Nephron (organoid): Measurements from ENCODE around the gene PLCD1.

Experiments
- H3K27ac Mint-ChIP-seq, 3 experiments: 2 replicates each; pipeline ENCODE4 v1.8.0; 2020; ENCODE audit warnings: mixed read lengths in 3 of 3, mild to moderate bottlenecking in 2 of 3, moderate library complexity in 1 of 3
- H3K27me3 Mint-ChIP-seq: 2 replicates; pipeline ENCODE4 v1.8.0; 2021; ENCODE audit warnings: low read depth, mild to moderate bottlenecking, moderate library complexity, mixed read lengths
- H3K36me3 Mint-ChIP-seq: 2 replicates; pipeline ENCODE4 v1.8.0; 2020; ENCODE audit warnings: low read depth, mixed read lengths
- H3K4me1 Mint-ChIP-seq: 2 replicates; pipeline ENCODE4 v1.8.0; 2020; ENCODE audit warnings: mixed read lengths
- H3K4me3 Mint-ChIP-seq, 3 experiments: 2 replicates each; pipeline ENCODE4 v1.8.0; 2020; ENCODE audit warnings: mild to moderate bottlenecking in 3 of 3, mixed read lengths in 3 of 3, moderate library complexity in 2 of 3
- H3K9me3 Mint-ChIP-seq: 2 replicates; pipeline ENCODE4 v1.8.0; 2020; ENCODE audit warnings: mixed read lengths
- TF ChIP-seq, protein P1 (sequence below), 3 experiments: fragments of 200-600 bp; sonication (generic); IDR thresholded peaks; one replicate each; pipeline ENCODE4 v1.5.0; 2021; ENCODE audit warnings: antibody characterized with exemption in 3 of 3; ENCODE audit not compliant: unreplicated experiment in 3 of 3

The PLCD1 gene

DNA sequence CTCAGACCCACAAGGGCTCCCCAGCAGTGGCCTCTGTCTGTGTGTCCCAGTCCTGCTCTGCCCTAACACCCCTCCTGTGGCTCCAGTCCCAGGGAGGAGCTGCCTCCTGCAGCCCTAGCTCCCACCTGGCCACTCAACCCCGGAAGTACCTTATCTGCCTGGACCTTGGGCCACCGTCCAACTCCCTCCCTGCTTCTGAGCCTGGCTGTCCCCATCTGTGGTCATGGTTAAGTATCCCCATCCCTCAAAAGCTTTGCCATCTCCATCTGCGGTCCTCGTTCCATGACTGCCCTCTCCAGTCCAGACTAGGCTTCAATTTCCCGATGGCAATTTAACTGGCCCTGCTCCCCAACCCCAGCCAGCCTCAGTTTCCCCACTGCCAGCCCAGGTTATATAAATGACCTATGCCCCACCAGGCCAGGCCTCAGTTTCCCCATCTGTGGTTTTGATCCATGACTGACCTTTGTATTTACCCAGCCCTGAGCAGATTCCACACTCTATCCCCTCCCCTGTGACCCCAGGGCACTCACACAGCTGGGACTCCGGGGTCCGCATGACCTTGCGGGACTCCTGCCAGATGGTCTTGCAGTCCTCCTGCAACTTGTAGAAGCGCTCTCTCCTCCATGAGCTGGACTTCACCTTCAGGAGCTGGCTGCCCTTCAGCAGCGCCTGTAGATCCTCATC, 9.6 kb downstream of the PLCD1 start:
- Mint-ChIP-seq H3K4me1 (peaks cover 5% of the 10 kb centered on the region), H3K9me3 (no peaks in the 10 kb centered on the region), H3K4me3 (no peak overlapping the region), H3K27me3 (no peaks in the 10 kb centered on the region), H3K27ac (no peak overlapping the region), H3K36me3 (peaks cover 26% of the 10 kb centered on the region)
- TF ChIP-seq, protein P1, sequence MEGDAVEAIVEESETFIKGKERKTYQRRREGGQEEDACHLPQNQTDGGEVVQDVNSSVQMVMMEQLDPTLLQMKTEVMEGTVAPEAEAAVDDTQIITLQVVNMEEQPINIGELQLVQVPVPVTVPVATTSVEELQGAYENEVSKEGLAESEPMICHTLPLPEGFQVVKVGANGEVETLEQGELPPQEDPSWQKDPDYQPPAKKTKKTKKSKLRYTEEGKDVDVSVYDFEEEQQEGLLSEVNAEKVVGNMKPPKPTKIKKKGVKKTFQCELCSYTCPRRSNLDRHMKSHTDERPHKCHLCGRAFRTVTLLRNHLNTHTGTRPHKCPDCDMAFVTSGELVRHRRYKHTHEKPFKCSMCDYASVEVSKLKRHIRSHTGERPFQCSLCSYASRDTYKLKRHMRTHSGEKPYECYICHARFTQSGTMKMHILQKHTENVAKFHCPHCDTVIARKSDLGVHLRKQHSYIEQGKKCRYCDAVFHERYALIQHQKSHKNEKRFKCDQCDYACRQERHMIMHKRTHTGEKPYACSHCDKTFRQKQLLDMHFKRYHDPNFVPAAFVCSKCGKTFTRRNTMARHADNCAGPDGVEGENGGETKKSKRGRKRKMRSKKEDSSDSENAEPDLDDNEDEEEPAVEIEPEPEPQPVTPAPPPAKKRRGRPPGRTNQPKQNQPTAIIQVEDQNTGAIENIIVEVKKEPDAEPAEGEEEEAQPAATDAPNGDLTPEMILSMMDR (IDR thresholded peaks at IDR 0.05; ENCODE audit: unreplicated experiment in 3 of 3), result no peak

DNA sequence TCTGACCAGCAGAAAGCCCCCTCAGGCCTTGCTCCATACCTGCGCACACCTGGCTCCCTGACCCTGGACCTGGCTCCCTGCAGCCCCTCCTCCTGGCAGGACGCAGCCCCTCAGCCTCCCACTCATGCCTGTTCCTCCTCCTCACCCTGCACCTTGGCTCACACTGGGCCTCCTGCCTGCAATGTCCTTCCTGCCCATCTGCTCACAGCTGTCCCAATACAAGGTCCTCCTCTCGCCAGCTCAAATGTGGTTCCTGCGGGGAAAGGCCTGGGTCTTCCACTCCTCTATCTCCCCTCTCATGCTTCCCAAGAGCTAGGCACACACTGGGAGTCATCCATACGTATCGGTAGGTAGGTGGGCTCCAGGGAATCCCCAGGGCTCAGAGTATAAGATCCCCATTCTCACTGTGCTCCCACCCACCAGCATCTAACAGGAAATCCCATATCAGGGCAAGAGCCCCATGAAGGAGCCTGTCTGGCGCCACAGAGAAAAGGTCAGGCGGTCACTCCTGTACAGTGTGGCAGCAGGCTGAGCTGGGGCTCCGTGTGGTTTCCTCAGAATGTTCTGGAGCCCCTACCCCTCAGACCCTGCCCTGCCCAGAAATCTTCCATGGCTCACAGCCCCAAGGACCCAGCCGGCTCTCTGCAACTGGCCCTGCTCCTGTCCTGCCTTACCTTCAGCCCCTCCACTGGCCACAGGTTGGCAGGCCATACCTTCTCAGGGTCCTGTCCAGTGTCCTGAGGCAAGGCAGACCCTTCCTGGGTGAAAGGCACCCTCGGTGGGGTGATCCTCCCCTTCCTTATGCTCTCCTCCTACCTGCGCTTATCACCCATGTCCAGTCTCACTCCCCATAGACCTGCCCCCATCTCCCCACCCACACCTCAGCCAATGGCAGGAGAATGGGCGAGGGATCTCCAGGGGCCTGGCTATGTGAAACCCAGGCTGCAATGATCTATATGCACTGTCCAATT, 10.9 kb downstream of the PLCD1 start:
- TF ChIP-seq, protein P1 (IDR thresholded peaks at IDR 0.05; ENCODE audit: unreplicated experiment in 3 of 3), result no peak
- Mint-ChIP-seq H3K4me1 (peaks cover 1% of the 10 kb centered on the region), H3K9me3 (no peaks in the 10 kb centered on the region), H3K4me3 (no peak overlapping the region), H3K27ac (peak overlapping the region in 1 of 3 experiments; percentile 4), H3K36me3 (peaks cover 37% of the 10 kb centered on the region), H3K27me3 (no peaks in the 10 kb centered on the region)

DNA sequence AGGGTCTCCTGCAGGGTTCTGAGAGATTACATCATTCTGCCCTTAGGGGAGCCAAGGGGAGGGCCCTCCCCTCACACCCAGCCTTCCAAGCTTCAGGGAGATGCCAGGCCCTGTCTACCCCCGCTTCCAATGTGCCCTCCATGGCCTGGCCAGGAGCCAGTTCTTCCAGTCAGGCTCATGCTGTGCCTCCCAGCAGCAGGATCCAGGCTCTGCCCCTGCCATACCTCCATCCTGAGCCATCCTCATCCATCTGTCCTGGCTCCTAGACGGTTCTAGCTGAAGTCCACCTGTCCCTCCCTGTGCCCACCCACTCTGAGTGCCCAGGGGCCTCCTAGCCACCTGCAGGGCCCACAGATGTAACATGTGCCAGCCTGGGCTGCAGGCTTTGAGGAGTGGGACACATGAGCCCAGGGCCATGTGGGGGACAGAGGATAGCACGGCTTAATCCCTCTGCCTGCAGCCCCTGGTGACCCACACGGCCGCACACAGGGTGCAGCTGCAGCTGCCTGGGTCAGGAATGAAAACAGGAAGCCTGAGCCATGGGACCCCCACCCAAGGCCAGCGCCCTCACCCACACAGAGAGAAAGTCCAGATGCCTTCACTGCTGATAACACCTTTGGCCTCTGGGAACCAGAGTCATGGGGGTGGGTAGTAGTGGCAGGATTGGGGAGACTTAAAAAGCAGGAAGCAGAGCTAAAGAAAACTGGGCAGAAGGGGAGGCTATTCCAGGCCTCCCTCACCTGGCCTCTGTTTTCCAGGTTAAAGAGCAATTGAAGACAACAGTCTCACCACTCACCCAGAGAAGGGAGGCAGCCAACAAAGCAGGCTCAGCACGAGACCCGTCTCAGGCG, 11.8 kb downstream of the PLCD1 start:
- Mint-ChIP-seq H3K27ac (no peak overlapping the region), H3K4me3 (no peak overlapping the region), H3K27me3 (no peaks in the 10 kb centered on the region), H3K4me1 (no peaks in the 10 kb centered on the region), H3K36me3 (peaks cover 39% of the 10 kb centered on the region), H3K9me3 (no peaks in the 10 kb centered on the region)
- TF ChIP-seq, protein P1 (IDR thresholded peaks at IDR 0.05; ENCODE audit: unreplicated experiment in 3 of 3), result no peak

DNA sequence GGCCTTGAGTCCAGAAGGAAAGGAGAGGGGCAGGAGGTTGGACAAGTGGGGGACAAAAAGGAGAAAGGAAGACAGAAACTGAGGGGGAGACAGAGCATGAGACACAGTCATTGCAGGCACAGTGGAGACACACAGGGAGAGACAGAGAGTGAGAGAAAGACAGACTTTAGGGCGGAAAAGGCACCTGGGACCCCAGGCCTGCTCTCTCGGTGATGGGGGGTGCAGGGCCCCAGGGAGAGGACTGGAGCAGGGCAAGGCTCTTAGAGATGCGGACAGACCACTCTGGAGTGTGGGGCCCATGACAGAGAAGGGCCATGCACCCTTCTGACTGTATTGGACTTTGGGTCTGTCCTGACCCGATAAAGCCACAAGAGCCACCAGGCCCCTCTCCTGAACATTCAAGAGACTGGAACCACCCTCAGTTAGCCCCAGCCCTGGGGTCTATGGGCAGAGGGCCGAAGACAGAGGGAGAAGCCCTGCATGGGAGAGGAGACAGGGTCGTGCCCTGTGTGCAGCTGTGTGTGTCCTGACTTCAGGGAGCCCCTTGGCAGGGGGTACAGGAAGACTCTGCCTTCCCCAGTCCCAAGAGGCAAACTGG, 12.5 kb downstream of the PLCD1 start:
- Mint-ChIP-seq H3K4me1 (no peaks in the 10 kb centered on the region), H3K36me3 (peaks cover 40% of the 10 kb centered on the region), H3K9me3 (no peaks in the 10 kb centered on the region), H3K27me3 (no peaks in the 10 kb centered on the region), H3K27ac (no peak overlapping the region), H3K4me3 (no peak overlapping the region)
- TF ChIP-seq, protein P1 (IDR thresholded peaks at IDR 0.05; ENCODE audit: unreplicated experiment in 3 of 3), result no peak

DNA sequence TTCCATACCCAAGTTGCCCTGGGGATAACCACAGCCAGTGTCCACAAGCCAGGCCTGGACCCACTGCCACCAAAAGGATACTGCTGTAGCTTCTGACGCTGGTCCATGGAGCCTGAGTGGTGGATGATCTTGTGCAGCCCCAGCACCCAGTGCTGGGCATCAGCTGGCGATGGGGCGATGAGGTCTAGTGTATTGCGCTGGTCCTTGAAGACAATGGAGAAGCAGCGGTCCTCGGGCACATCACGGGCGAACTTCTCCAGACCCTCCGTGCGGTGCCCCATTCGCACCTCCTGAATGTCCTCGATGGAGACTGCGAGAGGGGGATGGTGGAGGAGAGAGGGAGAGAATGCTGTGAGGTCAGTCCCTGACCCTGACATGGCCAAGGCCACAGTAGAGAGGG, 13.0 kb downstream of the PLCD1 start:
- H3K36me3 Mint-ChIP-seq, result peaks cover 44% of the 10 kb centered on the region
- no peak overlapping the region for H3K4me3 Mint-ChIP-seq
- H3K27ac Mint-ChIP-seq, result no peak overlapping the region
- no peaks in the 10 kb centered on the region for H3K4me1 Mint-ChIP-seq
- no peaks in the 10 kb centered on the region for H3K27me3 Mint-ChIP-seq
- H3K9me3 Mint-ChIP-seq, result no peaks in the 10 kb centered on the region
- TF ChIP-seq, protein P1 (IDR thresholded peaks at IDR 0.05; ENCODE audit: unreplicated experiment in 3 of 3), result no peak
